GM23338 (cell line): ENCODE measurements around the gene SMIM35. TPM values are rescaled to one million over a fixed set of nuclear protein-coding genes. Genes with fewer than 3 reads are reported as not detected.

ENCODE experiments used
- ATAC-seq: fragments of 200-7000 bp; cut with Tn5 transposase; 3 replicates; pipeline ENCODE4 v1.9.1; 2020
- DNase-seq: peaks from one replicate; pipeline ENCODE4 v3.0.0-alpha.2; 2015; ENCODE audit warnings: low spot score
- H2AFZ ChIP-seq: fragments of 200-600 bp; sonication (generic); 2 replicates; pipeline ENCODE4 v1.8.0; 2016; ENCODE audit warnings: antibody characterized with exemption, mild to moderate bottlenecking, moderate library complexity
- H3F3A ChIP-seq: fragments of 200-600 bp; sonication (generic); replicated peaks from 2 replicates; pipeline ENCODE4 v1.8.0; 2017; ENCODE audit warnings: antibody characterized with exemption, mixed run types, low read depth
- H3K27ac ChIP-seq: fragments of 200-600 bp; sonication (generic); 2 replicates; pipeline ENCODE4 v1.6.1; 2016; ENCODE audit warnings: low read depth
- H3K27me3 ChIP-seq: fragments of 200-600 bp; sonication (generic); 2 replicates; pipeline ENCODE4 v1.8.0; 2016; ENCODE audit warnings: mild to moderate bottlenecking, mixed run types, moderate library complexity; ENCODE audit not compliant: insufficient read depth
- H3K36me3 ChIP-seq: fragments of 200-600 bp; sonication (generic); 2 replicates; pipeline ENCODE4 v1.8.0; 2016; ENCODE audit warnings: mild to moderate bottlenecking; ENCODE audit not compliant: insufficient read depth
- H3K4me1 ChIP-seq: fragments of 200-600 bp; sonication (generic); 2 replicates; pipeline ENCODE4 v1.8.0; 2016; ENCODE audit warnings: mild to moderate bottlenecking, moderate library complexity; ENCODE audit not compliant: insufficient read depth
- H3K4me2 ChIP-seq: fragments of 200-600 bp; sonication (generic); 2 replicates; pipeline ENCODE4 v1.7.1; 2017; ENCODE audit warnings: mixed run types
- H3K4me3 ChIP-seq: fragments of 200-600 bp; sonication (generic); 2 replicates; pipeline ENCODE4 v1.6.1; 2016; ENCODE audit warnings: mixed run types
- H3K79me2 ChIP-seq: fragments of 200-600 bp; sonication (generic); replicated peaks from 2 replicates; pipeline ENCODE4 v1.8.0; 2017; ENCODE audit warnings: mild to moderate bottlenecking; ENCODE audit not compliant: insufficient read depth
- H3K9me2 ChIP-seq: fragments of 200-600 bp; sonication (generic); 2 replicates; pipeline ENCODE4 v1.8.0; 2017; ENCODE audit not compliant: insufficient read depth
- H4K20me1 ChIP-seq: fragments of 200-600 bp; sonication (generic); replicated peaks from 2 replicates; pipeline ENCODE4 v1.8.0; 2017; ENCODE audit warnings: mild to moderate bottlenecking; ENCODE audit not compliant: insufficient read depth
- H3K27ac Mint-ChIP-seq: 2 replicates; pipeline ENCODE4 v1.8.0; 2020; ENCODE audit warnings: inconsistent platforms, mild to moderate bottlenecking, moderate library complexity, mixed read lengths
- H3K27me3 Mint-ChIP-seq: 3 replicates; pipeline ENCODE4 v1.8.0; 2022; ENCODE audit warnings: low read depth, mild to moderate bottlenecking, moderate library complexity, mixed read lengths, inconsistent platforms; ENCODE audit not compliant: insufficient read depth, poor library complexity
- H3K36me3 Mint-ChIP-seq: 3 replicates; pipeline ENCODE4 v1.8.0; 2021; ENCODE audit warnings: low read depth, mild to moderate bottlenecking, inconsistent platforms, moderate library complexity, mixed read lengths
- H3K4me1 Mint-ChIP-seq: 3 replicates; pipeline ENCODE4 v1.8.0; 2020; ENCODE audit warnings: mild to moderate bottlenecking, inconsistent platforms, mixed read lengths
- H3K4me3 Mint-ChIP-seq: 3 replicates; pipeline ENCODE4 v1.8.0; 2021; ENCODE audit warnings: moderate library complexity, mild to moderate bottlenecking, inconsistent platforms, mixed read lengths
- H3K9me3 Mint-ChIP-seq: 3 replicates; pipeline ENCODE4 v1.8.0; 2020; ENCODE audit warnings: moderate library complexity, mild to moderate bottlenecking, inconsistent platforms, mixed read lengths
- CREB1 ChIP-seq: fragments of 250-450 bp; sonication (Bioruptor Pico); IDR thresholded peaks from 2 replicates; pipeline ENCODE4 v1.5.0; 2020; ENCODE audit warnings: low read depth, mild to moderate bottlenecking, moderate library complexity
- EZH2 ChIP-seq: fragments of 200-600 bp; sonication (generic); IDR thresholded peaks from one replicate; pipeline ENCODE4 v1.8.0; 2017; ENCODE audit warnings: antibody characterized with exemption, mild to moderate bottlenecking, low read depth; ENCODE audit not compliant: unreplicated experiment
- EZH2phosphoT487 ChIP-seq: fragments of 200-600 bp; sonication (generic); IDR thresholded peaks from one replicate; pipeline ENCODE4 v1.8.1; 2018; ENCODE audit warnings: antibody characterized with exemption; ENCODE audit not compliant: unreplicated experiment
- JUNB ChIP-seq: IDR thresholded peaks from one replicate; pipeline ENCODE4 v1.6.1; 2016; ENCODE audit warnings: antibody characterized with exemption; ENCODE audit not compliant: unreplicated experiment
- NANOG ChIP-seq: IDR thresholded peaks from 2 replicates; pipeline ENCODE4 v1.6.1; 2016; ENCODE audit warnings: antibody characterized with exemption, borderline replicate concordance
- STAT1 ChIP-seq: IDR thresholded peaks from one replicate; pipeline ENCODE4 v1.6.1; 2016; ENCODE audit warnings: antibody characterized with exemption; ENCODE audit not compliant: unreplicated experiment
- ZNF114 ChIP-seq: fragments of 250-450 bp; sonication (Bioruptor Pico); IDR thresholded peaks from 2 replicates; pipeline ENCODE4 v1.5.0; 2020; ENCODE audit warnings: mild to moderate bottlenecking, moderate library complexity
- ZNF331 ChIP-seq: fragments of 250-450 bp; sonication (Bioruptor Pico); IDR thresholded peaks from 2 replicates; pipeline ENCODE4 v1.5.0; 2020; ENCODE audit warnings: low read depth, mild to moderate bottlenecking, moderate library complexity
- polyA plus RNA-seq: library from polyadenylated mRNA; unstranded; fragments of >200 nt; fragmentation: Nextera tagmentation; extraction: Ambion mirVana; gene quantifications from 2 replicates; pipeline ENCODE4 v1.2.1, GENCODE V29; 2016
- total RNA-seq: library from RNA; depleted of rRNA; stranded (reverse); fragments of >200 nt; shearing (Covaris generic); gene quantifications from 2 replicates; pipeline ENCODE4 v1.2.3, GENCODE V29; 2014
- TF ChIP-seq, protein P1 (sequence below): fragments of 250-450 bp; sonication (Bioruptor Pico); IDR thresholded peaks from 2 replicates; pipeline ENCODE4 v1.5.0; 2020; ENCODE audit warnings: mild to moderate bottlenecking, moderate library complexity
- TF ChIP-seq, protein P2 (sequence below): IDR thresholded peaks from one replicate; pipeline ENCODE4 v1.6.1; 2018; ENCODE audit warnings: antibody characterized with exemption; ENCODE audit not compliant: unreplicated experiment

The SMIM35 gene
- total and polyA plus RNA-seq, 2 experiments from 2014 or later = not detected

DNA sequence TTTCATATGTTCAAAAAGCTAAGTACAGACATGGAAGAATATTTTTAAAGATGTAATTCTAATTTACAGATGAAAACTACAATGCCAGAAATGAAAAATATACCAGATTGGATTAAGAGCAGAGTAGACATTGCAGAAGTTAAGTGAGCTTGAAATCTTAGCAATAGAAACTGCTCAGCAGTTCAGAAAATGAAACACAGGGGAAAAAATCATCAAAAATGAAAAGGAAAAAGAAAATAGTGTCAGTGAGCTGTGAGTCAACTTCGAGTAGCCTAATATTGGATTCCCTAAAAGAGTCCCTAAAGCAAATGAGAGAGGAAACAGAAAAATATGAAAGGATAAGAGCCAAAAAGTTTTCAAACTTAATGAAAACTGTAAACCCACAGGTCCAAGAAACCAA lies 126.4 kb downstream of the SMIM35 start:
- Histone ChIP-seq H3K27ac (no peak overlapping the region), H3K9me2 (0 out of 2 replicates have a peak, but pooled peaks cover 3% of the 10 kb centered on the region), H3K79me2 (no peaks in the 10 kb centered on the region), H3K4me3 (no peak overlapping the region), H4K20me1 (no peaks in the 10 kb centered on the region), H3F3A (no peaks in the 10 kb centered on the region), H3K36me3 (no peaks in the 10 kb centered on the region), H3K4me2 (no peak overlapping the region), H3K27me3 (no peaks in the 10 kb centered on the region), H2AFZ (no peak overlapping the region), H3K4me1 (no peaks in the 10 kb centered on the region)
- Mint-ChIP-seq H3K4me3 (no peak overlapping the region), H3K27me3 (no peaks in the 10 kb centered on the region), H3K27ac (no peak overlapping the region), H3K9me3 (no peaks in the 10 kb centered on the region), H3K36me3 (no peaks in the 10 kb centered on the region), H3K4me1 (peaks cover 2% of the 10 kb centered on the region; the same call in 1 of the 3 replicates)
- ATAC-seq (no peak), DNase-seq (no peak)
- no peak for TF ChIP-seq CREB1 (CRISPR knock-in tag)
- no peak for TF ChIP-seq ZNF114 (CRISPR knock-in tag)
- no peak for TF ChIP-seq JUNB
- no peak for TF ChIP-seq EZH2
- no peak for TF ChIP-seq STAT1

DNA sequence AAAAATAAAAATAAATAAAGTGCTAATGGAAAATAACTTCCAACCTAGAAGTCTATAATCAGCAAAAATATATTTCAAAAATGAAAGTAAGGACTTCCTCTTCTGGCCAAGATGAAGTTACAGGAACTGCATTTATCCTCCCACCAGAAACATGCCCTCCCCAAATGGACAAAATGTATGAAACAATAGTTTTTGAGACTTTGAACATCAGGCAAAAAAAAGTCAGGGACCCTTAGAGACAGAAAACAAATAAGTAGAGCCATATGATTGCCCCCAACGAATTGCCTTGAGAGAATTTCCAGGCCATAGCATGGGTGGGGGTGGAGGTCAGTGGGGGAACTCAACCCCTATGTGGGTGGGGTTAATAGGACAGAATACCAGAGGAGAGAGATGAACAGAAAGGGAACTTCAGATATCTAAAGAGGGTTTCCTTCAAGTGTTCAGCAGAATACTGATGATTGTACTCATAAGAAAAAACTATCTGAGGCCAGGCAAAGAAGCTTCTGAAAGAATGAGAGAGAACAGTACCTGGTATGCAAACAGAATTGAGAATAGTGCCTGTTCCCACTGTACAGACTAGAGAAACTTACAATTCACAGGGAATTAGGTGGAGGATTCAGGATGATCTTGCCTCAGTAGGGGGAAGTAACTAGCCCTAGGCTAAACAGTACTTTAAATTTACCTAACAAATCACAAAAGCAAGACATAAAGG lies 127.2 kb downstream of the SMIM35 start:
- Histone ChIP-seq H3K9me2 (0 out of 2 replicates have a peak, but pooled peaks cover 3% of the 10 kb centered on the region), H3K27ac (no peak overlapping the region), H3K4me3 (no peak overlapping the region), H3K27me3 (no peaks in the 10 kb centered on the region), H3K4me2 (no peak overlapping the region), H2AFZ (no peak overlapping the region), H4K20me1 (no peaks in the 10 kb centered on the region), H3K79me2 (no peaks in the 10 kb centered on the region), H3F3A (no peaks in the 10 kb centered on the region), H3K4me1 (no peaks in the 10 kb centered on the region), H3K36me3 (no peaks in the 10 kb centered on the region)
- H3K4me3 Mint-ChIP-seq = no peak overlapping the region
- ATAC-seq (no peak), DNase-seq (no peak)
- H3K4me1 Mint-ChIP-seq = peaks cover 2% of the 10 kb centered on the region; the same call in 1 of the 3 replicates
- no peaks in the 10 kb centered on the region for H3K36me3 Mint-ChIP-seq
- TF ChIP-seq CREB1 (CRISPR knock-in tag) (no peak), JUNB (no peak), NANOG (no peak), ZNF331 (no peak), EZH2phosphoT487 (no peak), ZNF114 (CRISPR knock-in tag) (no peak), STAT1 (no peak)
- TF ChIP-seq, protein P1, sequence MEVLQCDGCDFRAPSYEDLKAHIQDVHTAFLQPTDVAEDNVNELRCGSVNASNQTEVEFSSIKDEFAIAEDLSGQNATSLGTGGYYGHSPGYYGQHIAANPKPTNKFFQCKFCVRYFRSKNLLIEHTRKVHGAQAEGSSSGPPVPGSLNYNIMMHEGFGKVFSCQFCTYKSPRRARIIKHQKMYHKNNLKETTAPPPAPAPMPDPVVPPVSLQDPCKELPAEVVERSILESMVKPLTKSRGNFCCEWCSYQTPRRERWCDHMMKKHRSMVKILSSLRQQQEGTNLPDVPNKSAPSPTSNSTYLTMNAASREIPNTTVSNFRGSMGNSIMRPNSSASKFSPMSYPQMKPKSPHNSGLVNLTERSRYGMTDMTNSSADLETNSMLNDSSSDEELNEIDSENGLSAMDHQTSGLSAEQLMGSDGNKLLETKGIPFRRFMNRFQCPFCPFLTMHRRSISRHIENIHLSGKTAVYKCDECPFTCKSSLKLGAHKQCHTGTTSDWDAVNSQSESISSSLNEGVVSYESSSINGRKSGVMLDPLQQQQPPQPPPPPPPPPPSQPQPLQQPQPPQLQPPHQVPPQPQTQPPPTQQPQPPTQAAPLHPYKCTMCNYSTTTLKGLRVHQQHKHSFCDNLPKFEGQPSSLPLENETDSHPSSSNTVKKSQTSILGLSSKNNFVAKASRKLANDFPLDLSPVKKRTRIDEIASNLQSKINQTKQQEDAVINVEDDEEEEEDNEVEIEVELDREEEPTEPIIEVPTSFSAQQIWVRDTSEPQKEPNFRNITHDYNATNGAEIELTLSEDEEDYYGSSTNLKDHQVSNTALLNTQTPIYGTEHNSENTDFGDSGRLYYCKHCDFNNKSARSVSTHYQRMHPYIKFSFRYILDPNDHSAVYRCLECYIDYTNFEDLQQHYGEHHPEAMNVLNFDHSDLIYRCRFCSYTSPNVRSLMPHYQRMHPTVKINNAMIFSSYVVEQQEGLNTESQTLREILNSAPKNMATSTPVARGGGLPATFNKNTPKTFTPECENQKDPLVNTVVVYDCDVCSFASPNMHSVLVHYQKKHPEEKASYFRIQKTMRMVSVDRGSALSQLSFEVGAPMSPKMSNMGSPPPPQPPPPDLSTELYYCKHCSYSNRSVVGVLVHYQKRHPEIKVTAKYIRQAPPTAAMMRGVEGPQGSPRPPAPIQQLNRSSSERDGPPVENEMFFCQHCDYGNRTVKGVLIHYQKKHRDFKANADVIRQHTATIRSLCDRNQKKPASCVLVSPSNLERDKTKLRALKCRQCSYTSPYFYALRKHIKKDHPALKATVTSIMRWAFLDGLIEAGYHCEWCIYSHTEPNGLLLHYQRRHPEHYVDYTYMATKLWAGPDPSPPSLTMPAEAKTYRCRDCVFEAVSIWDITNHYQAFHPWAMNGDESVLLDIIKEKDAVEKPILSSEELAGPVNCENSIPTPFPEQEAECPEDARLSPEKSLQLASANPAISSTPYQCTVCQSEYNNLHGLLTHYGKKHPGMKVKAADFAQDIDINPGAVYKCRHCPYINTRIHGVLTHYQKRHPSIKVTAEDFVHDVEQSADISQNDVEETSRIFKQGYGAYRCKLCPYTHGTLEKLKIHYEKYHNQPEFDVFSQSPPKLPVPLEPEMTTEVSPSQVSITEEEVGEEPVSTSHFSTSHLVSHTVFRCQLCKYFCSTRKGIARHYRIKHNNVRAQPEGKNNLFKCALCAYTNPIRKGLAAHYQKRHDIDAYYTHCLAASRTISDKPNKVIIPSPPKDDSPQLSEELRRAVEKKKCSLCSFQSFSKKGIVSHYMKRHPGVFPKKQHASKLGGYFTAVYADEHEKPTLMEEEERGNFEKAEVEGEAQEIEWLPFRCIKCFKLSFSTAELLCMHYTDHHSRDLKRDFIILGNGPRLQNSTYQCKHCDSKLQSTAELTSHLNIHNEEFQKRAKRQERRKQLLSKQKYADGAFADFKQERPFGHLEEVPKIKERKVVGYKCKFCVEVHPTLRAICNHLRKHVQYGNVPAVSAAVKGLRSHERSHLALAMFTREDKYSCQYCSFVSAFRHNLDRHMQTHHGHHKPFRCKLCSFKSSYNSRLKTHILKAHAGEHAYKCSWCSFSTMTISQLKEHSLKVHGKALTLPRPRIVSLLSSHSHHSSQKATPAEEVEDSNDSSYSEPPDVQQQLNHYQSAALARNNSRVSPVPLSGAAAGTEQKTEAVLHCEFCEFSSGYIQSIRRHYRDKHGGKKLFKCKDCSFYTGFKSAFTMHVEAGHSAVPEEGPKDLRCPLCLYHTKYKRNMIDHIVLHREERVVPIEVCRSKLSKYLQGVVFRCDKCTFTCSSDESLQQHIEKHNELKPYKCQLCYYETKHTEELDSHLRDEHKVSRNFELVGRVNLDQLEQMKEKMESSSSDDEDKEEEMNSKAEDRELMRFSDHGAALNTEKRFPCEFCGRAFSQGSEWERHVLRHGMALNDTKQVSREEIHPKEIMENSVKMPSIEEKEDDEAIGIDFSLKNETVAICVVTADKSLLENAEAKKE (CRISPR knock-in tag) = no peak
- TF ChIP-seq, protein P2, sequence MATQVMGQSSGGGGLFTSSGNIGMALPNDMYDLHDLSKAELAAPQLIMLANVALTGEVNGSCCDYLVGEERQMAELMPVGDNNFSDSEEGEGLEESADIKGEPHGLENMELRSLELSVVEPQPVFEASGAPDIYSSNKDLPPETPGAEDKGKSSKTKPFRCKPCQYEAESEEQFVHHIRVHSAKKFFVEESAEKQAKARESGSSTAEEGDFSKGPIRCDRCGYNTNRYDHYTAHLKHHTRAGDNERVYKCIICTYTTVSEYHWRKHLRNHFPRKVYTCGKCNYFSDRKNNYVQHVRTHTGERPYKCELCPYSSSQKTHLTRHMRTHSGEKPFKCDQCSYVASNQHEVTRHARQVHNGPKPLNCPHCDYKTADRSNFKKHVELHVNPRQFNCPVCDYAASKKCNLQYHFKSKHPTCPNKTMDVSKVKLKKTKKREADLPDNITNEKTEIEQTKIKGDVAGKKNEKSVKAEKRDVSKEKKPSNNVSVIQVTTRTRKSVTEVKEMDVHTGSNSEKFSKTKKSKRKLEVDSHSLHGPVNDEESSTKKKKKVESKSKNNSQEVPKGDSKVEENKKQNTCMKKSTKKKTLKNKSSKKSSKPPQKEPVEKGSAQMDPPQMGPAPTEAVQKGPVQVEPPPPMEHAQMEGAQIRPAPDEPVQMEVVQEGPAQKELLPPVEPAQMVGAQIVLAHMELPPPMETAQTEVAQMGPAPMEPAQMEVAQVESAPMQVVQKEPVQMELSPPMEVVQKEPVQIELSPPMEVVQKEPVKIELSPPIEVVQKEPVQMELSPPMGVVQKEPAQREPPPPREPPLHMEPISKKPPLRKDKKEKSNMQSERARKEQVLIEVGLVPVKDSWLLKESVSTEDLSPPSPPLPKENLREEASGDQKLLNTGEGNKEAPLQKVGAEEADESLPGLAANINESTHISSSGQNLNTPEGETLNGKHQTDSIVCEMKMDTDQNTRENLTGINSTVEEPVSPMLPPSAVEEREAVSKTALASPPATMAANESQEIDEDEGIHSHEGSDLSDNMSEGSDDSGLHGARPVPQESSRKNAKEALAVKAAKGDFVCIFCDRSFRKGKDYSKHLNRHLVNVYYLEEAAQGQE = no peak
- H3K9me3 Mint-ChIP-seq = no peaks in the 10 kb centered on the region
- H3K27ac Mint-ChIP-seq = no peak overlapping the region
- no peaks in the 10 kb centered on the region for H3K27me3 Mint-ChIP-seq
